NCI-H69 (cell line): ENCODE measurements around the gene BRSK2.

ENCODE experiments used
- DNase-seq: peaks from one replicate; lab custom pipeline; 2025; lab: John Stamatoyannopoulos, UW

BRSK2 gene

GRCh38 chr11:1375955-1376258, 13.8 kb upstream of the BRSK2 start:
- no peak for DNase-seq

GRCh38 chr11:1377231-1377780, 12.4 kb upstream of the BRSK2 start:
- DNase-seq = no peak

GRCh38 chr11:1381793-1382425, 7.8 kb upstream of the BRSK2 start:
- no peak for DNase-seq

GRCh38 chr11:1382429-1382828, 7.3 kb upstream of the BRSK2 start:
- no peak for DNase-seq

- DNase-seq = peak; percentile 87
These were observed 6.7 kb upstream of the BRSK2 start for GRCh38 chr11:1382831-1383607.

- DNase-seq = no peak
These were observed 5.3 kb upstream of the BRSK2 start for GRCh38 chr11:1384199-1384970.

GRCh38 chr11:1387521-1387920, 2.2 kb upstream of the BRSK2 start:
- DNase-seq = no peak

- DNase-seq = no peak
These were observed 1.6 kb upstream of the BRSK2 start for GRCh38 chr11:1387961-1388762.

GRCh38 chr11:1388763-1389102, 1.0 kb upstream of the BRSK2 start:
- DNase-seq = peak; percentile 32

GRCh38 chr11:1389103-1389931, 417 bp upstream of the BRSK2 start:
- peak; percentile 98 for DNase-seq

- peak; percentile 77 for DNase-seq
These were observed 933 bp downstream of the BRSK2 start for GRCh38 chr11:1390569-1391164.

- DNase-seq = peak; percentile 93
These were observed 1.7 kb downstream of the BRSK2 start for GRCh38 chr11:1391165-1392075.

- no peak for DNase-seq
These were observed 2.4 kb downstream of the BRSK2 start for GRCh38 chr11:1392111-1392510.

- DNase-seq = no peak
These were observed 2.8 kb downstream of the BRSK2 start for GRCh38 chr11:1392561-1392960.

GRCh38 chr11:1393038-1393710, 3.4 kb downstream of the BRSK2 start:
- DNase-seq = no peak

GRCh38 chr11:1394936-1395772, 5.4 kb downstream of the BRSK2 start:
- DNase-seq = no peak

- no peak for DNase-seq
These were observed 6.1 kb downstream of the BRSK2 start for GRCh38 chr11:1395773-1396374.

GRCh38 chr11:1396375-1396841, 6.7 kb downstream of the BRSK2 start:
- DNase-seq = no peak
